Measurements from ENCODE around the gene PIK3C2A.
A peak's percentile ranks its signal among the peaks of the same experiment; 100 is the strongest.

The PIK3C2A gene

GRCh38 chr11:17161515-17161914, 46.3 kb downstream of the PIK3C2A start:
- Histone ChIP-seq H3K4me1 (ENCODE audit: insufficient read depth, low read length, severe bottlenecking) (peaks cover 37% of the 10 kb centered on the region), H3F3A (ENCODE audit: insufficient read depth, low read length) (no peaks in the 10 kb centered on the region), H3K9me2 (ENCODE audit: low read depth, low read length) (no peaks in the 10 kb centered on the region), H3K9me3 (ENCODE audit: low read length) (no peaks in the 10 kb centered on the region), H3K36me3 (ENCODE audit: insufficient read depth, low read length) (no peaks in the 10 kb centered on the region), H3K9ac (ENCODE audit: low read length) (no peak overlapping the region), H3K4me3 (ENCODE audit: low read depth, low read length, poor library complexity, severe bottlenecking) (no peak overlapping the region), H2AFZ (ENCODE audit: low read length) (no peak overlapping the region), H3K79me2 (ENCODE audit: insufficient read depth, low read length) (peaks cover 33% of the 10 kb centered on the region), H4K20me1 (ENCODE audit: insufficient read depth, low read length) (no peaks in the 10 kb centered on the region), H3K27ac (ENCODE audit: low read depth, low read length, poor library complexity, severe bottlenecking) (peak overlapping the region; percentile 60), H3K4me2 (ENCODE audit: low read length) (peak overlapping the region; percentile 22; the same call in 1 of the 2 replicates), H3K27me3 (ENCODE audit: insufficient read depth, low read length) (no peaks in the 10 kb centered on the region)
- TF ChIP-seq EZH2 (IDR thresholded peaks at IDR 0.05; ENCODE audit: borderline replicate concordance, low read length), result no peak
- TF ChIP-seq, protein P1, sequence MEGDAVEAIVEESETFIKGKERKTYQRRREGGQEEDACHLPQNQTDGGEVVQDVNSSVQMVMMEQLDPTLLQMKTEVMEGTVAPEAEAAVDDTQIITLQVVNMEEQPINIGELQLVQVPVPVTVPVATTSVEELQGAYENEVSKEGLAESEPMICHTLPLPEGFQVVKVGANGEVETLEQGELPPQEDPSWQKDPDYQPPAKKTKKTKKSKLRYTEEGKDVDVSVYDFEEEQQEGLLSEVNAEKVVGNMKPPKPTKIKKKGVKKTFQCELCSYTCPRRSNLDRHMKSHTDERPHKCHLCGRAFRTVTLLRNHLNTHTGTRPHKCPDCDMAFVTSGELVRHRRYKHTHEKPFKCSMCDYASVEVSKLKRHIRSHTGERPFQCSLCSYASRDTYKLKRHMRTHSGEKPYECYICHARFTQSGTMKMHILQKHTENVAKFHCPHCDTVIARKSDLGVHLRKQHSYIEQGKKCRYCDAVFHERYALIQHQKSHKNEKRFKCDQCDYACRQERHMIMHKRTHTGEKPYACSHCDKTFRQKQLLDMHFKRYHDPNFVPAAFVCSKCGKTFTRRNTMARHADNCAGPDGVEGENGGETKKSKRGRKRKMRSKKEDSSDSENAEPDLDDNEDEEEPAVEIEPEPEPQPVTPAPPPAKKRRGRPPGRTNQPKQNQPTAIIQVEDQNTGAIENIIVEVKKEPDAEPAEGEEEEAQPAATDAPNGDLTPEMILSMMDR (IDR thresholded peaks at IDR 0.05; ENCODE audit: low read length), result no peak

- H3K79me2 ChIP-seq (ENCODE audit: insufficient read depth, low read length), result peaks cover 27% of the 10 kb centered on the region
- no peaks in the 10 kb centered on the region for H3K27me3 ChIP-seq (ENCODE audit: insufficient read depth, low read length)
- H3K27ac ChIP-seq (ENCODE audit: low read depth, low read length, poor library complexity, severe bottlenecking), result no peak overlapping the region
- H2AFZ ChIP-seq (ENCODE audit: low read length), result no peak overlapping the region
- H3K36me3 ChIP-seq (ENCODE audit: insufficient read depth, low read length), result peaks cover 7% of the 10 kb centered on the region
- H3K9me2 ChIP-seq (ENCODE audit: low read depth, low read length), result no peaks in the 10 kb centered on the region
- H3K4me1 ChIP-seq (ENCODE audit: insufficient read depth, low read length, severe bottlenecking), result peaks cover 37% of the 10 kb centered on the region
- TF ChIP-seq, protein P1 (IDR thresholded peaks at IDR 0.05; ENCODE audit: low read length), result no peak
- TF ChIP-seq EZH2 (IDR thresholded peaks at IDR 0.05; ENCODE audit: borderline replicate concordance, low read length), result no peak
- H3K9me3 ChIP-seq (ENCODE audit: low read length), result no peaks in the 10 kb centered on the region
- H3K4me2 ChIP-seq (ENCODE audit: low read length), result no peak overlapping the region
- H3K9ac ChIP-seq (ENCODE audit: low read length), result no peak overlapping the region
- no peaks in the 10 kb centered on the region for H3F3A ChIP-seq (ENCODE audit: insufficient read depth, low read length)
- H3K4me3 ChIP-seq (ENCODE audit: low read depth, low read length, poor library complexity, severe bottlenecking), result no peak overlapping the region
- H4K20me1 ChIP-seq (ENCODE audit: insufficient read depth, low read length), result no peaks in the 10 kb centered on the region
Measured at GRCh38 chr11:17159441-17159840, 48.3 kb downstream of the PIK3C2A start.

Measured in OCI-LY1 (cell line).